HEK293T (cell line): ENCODE results near the gene KYAT1.

ENCODE experiments used
- ELF4 ChIP-seq: fragments of 450-650 bp; IDR thresholded peaks from 2 replicates; pipeline ENCODE4 v1.6.1; 2017; ENCODE audit warnings: antibody characterized with exemption
- FOXK2 ChIP-seq: fragments of 450-650 bp; IDR thresholded peaks from 2 replicates; pipeline ENCODE4 v1.6.1; 2016; ENCODE audit warnings: mild to moderate bottlenecking
- FOXM1 ChIP-seq: fragments of 450-650 bp; IDR thresholded peaks from 2 replicates; pipeline ENCODE4 v1.6.1; 2017; ENCODE audit warnings: mild to moderate bottlenecking, borderline replicate concordance
- L3MBTL2 ChIP-seq: fragments of 450-650 bp; conservative IDR thresholded peaks from 2 replicates; pipeline ENCODE4 v1.6.1; 2016; ENCODE audit warnings: mild to moderate bottlenecking
- PKNOX1 ChIP-seq: fragments of 450-650 bp; IDR thresholded peaks from 2 replicates; pipeline ENCODE4 v1.6.1; 2016
- SP1 ChIP-seq: fragments of 450-650 bp; IDR thresholded peaks from 2 replicates; pipeline ENCODE4 v1.6.1; 2017
- TARDBP ChIP-seq: fragments of 450-650 bp; IDR thresholded peaks from 2 replicates; pipeline ENCODE4 v1.6.1; 2016
- ZNF384 ChIP-seq: fragments of 450-650 bp; IDR thresholded peaks from 2 replicates; pipeline ENCODE4 v1.6.1; 2016

DNA sequence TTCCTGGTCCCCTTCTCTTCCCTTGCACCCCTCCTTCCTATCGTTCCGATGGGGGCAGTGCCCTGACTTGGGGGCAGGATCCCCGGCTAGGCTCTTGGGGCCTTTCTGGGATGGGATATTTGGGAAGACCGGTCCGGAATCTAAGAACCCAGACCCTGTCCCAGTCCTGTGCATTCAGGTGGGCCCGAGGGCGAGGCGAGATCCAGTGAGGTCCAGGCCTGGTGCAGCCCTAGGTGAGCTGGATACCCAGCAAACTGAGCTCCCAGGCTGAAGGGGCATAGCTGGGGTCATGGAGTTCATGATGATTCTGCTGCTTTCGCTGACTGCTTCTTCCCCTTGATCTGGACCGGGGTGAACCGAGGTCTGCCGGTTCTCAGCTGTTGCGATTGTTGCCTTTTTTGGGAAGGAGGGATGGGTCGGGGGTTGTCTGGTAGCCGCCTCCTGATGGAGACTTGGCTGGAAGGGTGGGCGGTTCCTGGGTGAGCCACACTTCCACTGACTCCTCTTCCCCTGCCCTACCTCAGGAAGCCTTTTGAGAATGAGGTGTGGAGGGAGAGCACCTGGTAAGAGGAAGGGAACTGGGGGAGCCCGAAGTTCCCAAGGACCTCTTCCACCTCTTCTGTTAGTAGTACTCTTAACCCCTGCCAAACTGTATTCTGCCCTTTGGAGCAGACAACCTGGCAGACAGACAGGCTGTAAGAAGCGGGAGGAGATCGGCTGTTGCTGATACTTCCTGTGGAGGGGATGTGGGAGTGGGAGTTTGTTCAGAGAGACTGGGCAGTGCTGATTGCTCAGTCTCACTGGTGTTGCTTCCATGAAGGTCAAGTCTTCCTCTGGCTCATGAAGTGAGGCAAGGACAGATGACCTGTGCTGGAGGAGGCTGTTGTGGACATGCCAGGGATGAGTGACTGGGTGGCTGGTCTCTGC is 1.2 kb upstream of the KYAT1 start:
- TF ChIP-seq SP1, result no peak
- TF ChIP-seq FOXM1, result no peak
- TF ChIP-seq FOXK2, result no peak
- no peak for TF ChIP-seq TARDBP
- TF ChIP-seq L3MBTL2, result no peak
- no peak for TF ChIP-seq ZNF384
- TF ChIP-seq PKNOX1, result no peak
- no peak for TF ChIP-seq ELF4
